NCI-H510A treated with DMSO at 0.1 percent for 48 hours (cell line): ENCODE results near the gene ZSWIM6.

Experiments used
- DNase-seq: peaks from one replicate; lab custom pipeline; 2025; lab: John Stamatoyannopoulos, UW

Gene ZSWIM6

DNA sequence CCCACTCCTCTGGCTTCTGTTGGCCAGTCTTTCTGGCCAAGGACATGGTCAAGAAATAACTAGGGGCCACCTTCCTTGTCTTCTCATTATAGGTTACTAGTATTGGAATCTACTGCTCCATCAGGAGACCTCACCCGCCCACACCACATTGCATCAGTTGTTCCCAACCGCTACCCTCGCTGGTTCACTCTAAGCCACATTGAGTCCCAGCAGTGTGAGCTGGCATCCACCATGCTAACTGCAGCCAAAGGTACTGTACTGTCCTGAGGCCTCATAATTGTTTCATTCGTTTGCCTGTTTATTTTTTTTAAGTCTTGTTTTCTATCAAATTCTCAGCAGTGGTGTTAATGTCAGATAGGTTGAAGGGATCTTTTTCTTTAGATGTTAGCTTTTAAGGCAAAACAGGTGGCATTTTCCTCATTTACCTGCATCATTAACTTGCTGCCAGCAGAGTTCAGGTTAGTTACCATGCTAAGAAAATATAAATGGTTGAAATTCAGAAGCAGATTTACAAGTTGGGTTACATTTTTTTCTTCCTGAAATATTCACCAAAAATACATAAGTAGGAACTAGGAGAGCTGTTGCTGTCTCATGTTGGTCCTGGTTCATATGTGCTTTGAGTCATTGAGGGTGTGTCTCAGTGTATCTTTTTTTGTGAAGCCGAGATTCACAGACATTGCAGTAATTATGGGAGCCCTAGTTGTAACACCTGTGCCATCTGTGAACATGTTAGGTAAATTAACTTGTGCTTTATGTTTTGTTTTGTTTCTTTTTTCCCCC, 206.9 kb downstream of the ZSWIM6 start:
- no peak for DNase-seq

DNA sequence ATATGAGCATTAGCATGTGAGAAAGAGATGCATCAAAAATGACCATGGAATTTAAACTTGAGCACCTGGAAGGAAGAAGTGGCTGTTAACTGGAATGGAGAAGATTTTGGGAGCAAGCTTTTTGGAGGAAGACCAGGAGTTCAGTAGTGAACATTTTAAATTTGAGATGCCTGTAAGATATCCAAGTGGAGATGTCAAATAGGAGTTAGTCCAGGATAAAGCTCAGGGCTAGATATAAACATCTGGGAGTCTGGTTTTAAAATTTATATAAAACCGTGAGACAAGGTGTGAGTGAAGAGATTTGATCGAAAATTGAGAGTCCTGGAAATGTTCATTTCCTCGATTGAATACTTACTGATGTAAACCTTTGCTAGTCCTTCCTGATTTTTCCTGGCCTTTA, 217.5 kb downstream of the ZSWIM6 start:
- DNase-seq, result no peak

DNA sequence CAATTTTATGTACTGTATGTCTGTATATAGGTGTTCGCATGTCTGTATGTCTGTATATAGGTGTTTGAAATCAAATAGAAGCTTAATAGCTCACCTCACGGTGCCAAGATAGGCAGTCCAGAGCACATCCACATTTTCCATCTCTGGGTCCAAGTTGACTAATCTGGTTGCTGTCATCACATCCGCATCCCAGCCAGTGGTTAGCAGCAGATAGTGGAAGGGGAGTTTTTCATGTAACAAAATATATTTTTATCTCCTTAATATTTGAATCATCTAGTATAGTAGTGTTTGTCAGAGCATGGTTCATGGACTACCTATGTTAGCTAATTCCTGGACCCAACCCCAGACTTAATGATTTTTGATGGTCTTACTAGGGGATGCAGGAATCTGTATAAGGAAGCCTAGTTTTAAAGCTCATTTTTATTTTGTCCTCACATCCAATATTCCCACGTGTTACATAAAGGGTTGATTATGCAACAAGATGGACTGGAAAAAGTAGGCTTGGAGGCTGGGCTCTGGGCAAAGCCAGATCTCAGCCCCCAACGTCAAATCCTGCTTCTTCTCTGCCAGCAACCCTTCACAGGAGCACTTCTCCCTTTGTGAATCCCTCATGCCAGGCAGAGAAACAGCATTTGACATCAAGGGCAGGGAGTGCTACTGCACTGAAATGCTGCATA, 219.7 kb downstream of the ZSWIM6 start:
- DNase-seq, result no peak

DNA sequence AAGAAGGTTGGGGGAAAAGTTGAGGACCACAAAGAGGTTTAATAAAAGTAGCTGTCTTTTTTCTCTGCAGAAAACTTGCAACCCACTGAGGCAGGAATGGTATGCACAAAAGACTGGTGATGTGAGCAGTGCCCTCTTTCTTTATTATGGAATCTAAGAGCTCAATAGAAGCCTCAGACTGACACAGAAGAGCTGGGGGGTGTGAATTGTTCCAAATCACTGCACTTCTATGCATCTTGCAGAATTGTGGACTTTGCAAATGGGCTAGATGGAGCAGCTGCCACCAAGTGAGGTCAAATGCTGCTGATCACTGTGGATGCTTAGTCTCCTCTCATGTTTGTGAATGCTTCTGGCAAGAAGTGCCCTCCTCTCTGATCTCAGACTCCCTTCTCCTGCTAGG, 227.1 kb downstream of the ZSWIM6 start:
- no peak for DNase-seq

DNA sequence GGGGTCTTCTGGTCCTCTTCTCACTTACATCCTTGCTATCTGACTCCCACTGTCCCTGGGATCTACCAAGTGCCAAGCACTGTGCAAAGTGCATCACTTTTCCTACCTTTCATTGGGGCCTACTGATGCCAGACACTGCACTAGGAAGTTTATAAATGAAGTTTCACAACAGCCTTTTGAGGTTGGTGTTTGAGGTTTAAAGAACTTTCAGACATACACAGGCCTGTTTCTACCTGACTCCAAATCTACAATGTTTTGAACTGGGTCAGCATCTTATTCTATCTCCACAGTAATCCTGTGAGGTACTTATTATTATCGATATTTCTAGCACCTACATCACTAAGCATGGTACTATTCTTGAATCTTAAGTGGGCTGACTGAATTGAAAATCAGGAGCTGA, 227.7 kb downstream of the ZSWIM6 start:
- no peak for DNase-seq

DNA sequence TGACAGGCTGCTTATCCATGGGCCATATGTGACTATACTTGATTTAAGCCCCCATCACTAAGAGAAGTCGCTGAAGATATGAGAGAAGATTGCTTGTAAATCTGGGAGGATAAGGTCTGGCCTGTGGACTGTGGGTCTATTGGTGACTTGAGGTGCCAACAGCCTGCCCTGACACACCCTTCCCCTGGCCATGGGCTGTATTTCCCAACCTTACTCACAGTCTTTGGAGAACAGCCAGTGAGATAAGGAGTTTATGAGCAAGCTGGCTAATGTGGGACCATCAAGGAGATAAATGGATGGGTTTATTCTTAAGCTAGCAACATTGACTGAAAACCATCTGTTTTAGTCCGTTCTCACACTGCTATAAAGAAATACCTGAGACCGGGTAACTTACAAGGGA, 231.3 kb downstream of the ZSWIM6 start:
- DNase-seq, result no peak

DNA sequence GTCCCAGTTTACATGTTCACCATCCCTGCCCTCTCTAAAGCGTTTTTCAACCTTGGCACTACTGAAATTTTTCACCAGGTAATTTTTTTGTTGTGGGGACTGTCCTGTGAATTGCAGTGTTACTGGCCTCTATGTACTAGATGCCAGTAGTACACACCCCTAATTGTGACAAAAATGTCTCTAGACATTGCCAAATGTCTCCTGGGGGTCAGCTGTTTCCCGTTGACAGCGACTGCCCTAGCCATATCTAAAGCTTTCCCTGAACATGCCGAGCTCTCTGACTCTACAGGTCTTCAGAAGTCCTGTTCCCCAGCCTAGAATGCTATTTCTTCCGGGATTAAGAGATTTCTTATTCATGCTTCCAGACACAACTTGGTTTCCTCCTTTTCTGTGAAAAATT, 235.3 kb downstream of the ZSWIM6 start:
- DNase-seq, result no peak

DNA sequence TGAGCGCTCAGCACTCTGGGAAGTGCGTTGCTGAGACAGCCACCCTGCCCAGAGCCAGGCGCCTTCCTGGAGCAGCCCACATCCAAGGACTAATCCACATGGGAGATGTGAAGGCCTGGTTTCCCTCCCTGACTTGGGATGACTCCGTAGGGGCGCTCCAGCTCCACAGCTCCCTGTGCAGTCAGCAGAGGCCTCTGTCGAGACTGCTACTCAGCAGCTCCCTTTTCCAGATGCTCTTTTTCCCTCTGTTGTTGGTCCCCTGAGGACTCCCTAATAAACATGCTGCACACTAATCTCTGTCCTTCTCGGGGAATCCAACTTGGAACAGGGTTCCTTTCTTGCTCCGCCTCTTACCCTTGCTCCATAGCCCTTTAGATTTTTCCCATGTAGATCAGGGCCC, 237.3 kb downstream of the ZSWIM6 start:
- DNase-seq, result no peak

DNA sequence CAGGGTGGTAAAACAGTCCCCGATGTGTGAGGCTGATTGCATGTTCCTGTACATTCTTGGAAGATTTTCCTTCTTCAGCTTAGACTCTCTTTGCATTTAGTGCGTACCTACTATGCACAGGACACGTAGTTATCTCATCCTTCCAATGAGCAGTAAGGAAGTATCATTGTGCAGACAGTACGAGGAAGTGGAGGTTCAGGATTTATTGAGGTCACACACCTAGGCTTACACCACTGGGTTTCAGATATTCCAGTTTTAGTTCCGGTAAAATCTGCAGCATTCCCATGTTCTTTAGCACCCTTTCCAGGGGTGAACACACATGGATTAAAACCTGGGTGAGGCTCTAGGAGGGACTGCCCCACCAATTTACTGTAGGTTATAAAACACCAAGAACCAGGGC, 238.7 kb downstream of the ZSWIM6 start:
- no peak for DNase-seq

DNA sequence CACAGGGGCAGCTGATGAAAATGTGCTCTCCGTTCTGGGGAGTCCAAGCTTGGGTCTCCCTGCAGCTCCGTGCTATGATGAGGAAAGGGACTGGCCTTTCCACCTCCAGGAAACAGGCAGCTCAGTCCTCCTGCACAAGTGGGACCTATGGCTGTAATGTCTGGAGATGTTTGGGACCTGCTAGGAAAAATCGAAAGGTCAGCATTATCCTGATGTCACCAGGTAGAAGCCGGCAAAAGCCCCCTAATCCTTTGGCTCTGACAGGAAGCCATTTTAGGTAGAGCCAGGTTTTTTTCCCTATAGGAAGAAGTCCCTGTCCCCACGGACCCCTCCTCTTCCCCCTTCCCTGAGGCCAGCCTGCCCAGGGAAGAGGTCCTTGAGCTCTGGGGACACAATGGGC, 240.9 kb downstream of the ZSWIM6 start:
- no peak for DNase-seq

DNA sequence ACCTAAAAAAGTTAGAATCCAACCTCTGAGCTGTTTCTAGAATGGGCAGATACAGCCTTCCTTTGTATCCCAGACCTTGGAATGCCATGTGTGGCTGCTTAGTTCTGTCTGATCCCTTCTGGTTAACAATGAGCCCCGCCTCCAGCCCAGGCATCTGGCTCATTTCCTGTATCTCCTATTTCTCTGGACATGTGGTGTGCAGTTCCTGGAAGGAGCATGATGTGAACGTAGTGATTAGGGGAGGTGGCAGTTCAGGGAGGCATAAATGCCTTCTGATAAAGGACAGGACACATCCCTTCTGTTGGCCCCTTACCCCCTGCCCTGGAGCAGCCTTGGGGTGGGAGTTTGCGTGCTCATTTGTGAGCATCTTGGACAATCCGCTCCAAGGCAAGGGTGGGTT, 243.0 kb downstream of the ZSWIM6 start:
- peak; percentile 3 for DNase-seq

DNA sequence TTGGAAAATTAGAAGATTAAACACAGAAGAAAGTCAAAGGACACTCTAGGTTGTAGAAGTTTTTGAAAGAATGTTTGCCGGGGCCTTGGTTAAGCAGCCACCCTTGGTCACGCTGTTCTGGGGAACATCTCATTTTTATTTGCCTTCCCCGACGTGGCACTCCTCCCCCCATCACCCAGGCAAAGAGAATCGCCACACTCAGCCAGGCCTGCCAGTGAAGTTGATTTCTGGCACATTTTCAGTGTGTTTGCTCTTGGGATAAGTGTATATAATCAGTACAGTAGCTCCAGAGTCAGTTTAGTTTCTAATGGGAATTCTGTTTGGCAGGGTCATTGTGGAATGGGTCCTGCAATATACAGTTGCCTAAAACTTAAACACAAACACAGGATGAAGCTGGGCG, 243.5 kb downstream of the ZSWIM6 start:
- DNase-seq, result no peak

DNA sequence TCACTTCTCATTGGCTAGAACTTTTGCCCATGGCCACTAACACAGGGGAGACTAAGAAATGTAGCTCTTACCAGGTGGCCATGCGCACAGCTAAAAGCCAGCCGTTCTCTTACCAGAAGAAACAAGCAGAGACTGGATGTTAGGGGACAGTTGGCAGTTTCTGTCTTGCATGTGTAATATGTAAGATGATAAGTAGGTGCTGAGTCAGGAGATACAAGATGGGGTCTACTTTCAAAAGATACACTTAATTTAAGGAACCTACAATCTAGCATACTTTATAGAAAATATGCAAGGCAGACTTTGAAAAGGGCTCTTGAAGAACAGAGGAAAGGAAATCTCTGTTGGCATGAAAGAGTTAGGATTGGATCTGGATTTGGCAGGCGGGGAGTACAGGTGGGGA, 244.5 kb downstream of the ZSWIM6 start:
- DNase-seq, result no peak

DNA sequence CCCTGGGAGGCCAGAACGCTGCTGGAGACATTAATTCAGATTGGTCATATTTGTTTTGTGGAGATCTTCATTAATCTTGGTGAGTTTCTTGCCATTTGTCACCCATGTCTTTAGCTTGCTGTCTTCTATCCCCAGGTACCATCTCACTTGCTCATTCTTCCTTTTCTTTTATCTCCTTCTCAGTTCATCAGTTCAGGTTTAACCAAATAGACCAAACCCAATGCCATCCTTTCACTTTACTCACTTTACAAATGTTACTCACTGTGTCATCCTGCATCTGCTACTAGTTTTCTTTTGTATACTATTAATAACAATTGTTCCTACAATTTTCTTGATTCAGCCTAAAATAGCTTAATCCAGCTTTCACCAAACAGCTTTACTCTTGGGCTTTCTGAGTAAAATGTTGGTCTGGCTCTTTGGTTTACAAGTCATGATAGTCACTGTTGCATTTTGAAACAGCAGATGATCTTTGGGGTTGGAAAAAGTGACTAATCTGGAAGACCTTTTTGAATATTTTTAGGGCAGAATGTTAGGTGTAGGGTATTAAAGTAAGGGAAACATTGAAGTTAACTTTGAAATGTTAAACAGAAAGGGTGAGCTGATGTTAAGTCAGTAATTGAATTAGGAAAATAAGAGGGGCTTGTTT, 246.9 kb downstream of the ZSWIM6 start:
- no peak for DNase-seq

DNA sequence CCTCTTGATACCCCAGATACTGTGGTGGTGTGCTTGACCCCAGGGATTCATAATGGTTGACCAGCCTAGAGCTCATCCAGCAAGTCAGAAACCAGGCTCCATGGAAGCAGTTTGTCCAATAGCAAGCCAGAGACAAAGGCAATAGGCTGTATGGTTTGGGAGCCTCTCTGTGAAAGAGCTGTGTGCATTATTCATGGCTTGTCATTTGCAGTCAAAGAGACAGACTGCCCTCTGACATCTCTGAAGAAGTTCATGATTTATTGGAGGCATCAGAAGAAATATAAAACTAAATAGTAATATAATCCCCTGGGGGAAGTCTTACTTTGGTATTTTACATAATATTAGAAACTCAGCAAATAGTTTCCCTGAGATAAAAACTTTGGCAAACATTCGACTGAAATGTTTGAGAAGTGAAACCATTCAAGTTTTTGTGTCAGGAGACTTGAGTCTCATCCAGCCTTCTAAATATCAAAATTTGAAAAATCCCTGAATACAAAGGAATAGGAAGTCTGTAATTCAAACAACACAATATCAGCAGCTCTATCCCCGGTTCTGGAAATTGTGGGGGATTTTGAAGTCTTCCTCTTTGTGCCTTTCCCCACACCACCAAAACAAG, 250.3 kb downstream of the ZSWIM6 start:
- no peak for DNase-seq

DNA sequence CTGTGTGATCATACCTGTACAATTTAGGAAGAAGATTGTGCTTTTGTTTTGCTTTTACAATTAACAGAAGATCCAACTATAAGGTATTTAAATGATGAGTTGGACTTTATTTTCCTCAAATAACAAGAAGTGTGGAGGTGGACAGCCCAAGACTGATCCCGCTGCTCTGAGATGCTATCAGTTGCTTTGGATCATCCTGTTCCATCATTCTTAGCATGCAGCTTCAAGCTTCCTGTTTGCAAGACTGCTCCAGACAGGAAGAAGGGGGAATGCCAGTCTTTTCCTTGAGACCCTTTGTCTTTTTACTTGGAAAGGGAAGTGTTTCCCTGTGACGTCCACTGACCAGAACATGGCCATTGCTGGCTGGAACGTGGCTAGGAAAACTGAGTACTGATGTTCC, 250.8 kb downstream of the ZSWIM6 start:
- no peak for DNase-seq

DNA sequence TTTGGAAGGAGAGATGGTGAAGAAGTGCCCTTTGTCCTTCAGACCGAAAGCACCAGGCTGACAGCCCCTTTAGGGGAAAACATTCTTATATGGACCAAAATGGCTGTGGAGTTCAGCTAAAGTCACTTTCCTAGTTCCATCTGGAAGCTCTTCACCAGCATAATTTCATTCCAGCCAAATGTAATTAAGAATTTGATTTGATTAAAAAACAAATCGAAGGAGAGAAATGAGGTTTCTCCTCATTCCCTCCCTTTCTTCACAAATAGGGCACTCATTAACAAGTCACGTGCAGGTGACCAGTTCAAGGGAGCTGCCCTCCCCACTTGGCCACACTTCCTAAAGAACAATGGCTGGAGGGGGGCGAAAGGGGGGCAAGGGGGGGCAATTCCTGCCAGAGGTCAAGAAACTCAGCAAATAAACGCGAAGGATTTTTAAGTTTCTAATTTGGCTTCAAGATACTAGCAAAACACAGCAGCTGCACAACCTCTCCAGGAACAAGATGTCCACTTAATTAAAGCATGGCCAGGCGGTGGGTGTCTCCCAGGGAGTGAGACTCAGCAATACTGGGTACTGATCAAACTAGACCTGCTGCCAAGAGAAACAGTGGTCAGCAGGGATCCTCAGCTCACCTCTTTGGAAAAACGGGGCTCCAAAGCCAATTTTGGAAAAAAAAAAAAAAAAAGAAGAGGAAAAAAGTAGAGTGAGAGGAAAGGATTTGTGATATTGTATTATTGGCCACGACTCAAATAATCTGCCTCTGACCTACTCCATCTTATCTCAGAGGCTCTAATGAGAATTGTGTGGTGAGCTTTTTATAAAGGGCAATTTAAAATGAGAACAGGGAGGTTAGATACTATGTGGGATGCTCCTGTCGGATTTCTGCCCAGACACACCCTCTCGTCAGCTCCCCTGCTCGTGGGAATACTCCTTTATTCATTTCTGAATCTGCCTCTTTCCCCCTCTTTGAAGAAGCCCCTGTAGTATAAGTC, 254.3 kb downstream of the ZSWIM6 start:
- no peak for DNase-seq

DNA sequence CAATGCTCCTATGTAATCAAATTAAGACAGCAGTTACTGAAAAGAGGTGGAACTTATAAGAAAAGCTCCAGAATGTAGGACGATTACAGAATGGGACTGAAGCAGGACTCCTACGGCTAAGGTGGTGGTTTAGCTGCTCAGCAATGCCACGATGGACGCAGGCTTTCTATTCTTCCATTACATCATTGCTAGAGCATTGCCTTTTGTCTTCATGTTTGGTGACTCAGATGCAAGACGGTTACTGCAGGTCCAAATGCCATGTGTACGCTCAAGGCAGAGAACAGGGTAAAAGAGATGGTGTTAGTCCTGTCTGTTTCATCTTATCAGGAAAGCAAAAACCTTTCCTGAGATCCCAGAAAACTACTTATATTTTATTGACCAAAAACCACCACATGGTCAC, 255.1 kb downstream of the ZSWIM6 start:
- DNase-seq, result no peak

DNA sequence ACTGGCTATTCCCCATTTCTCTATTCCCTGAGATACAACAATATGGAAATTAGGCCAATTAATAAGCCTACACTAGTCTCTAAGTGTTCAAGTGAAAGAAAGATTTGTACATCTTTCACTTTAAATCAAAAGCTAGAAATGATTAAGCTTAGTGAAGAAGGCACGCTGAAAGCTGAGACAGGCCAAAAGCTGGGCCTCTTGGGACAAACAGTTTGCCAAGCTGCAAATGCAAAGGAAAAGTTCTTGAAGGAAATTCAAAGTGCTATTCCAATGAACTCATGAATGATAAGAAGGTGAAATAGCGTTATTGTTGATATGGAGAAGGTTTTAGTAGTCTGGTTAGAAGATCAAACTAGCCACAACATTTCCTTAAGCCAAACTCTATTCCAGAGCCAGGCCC, 256.2 kb downstream of the ZSWIM6 start:
- no peak for DNase-seq

DNA sequence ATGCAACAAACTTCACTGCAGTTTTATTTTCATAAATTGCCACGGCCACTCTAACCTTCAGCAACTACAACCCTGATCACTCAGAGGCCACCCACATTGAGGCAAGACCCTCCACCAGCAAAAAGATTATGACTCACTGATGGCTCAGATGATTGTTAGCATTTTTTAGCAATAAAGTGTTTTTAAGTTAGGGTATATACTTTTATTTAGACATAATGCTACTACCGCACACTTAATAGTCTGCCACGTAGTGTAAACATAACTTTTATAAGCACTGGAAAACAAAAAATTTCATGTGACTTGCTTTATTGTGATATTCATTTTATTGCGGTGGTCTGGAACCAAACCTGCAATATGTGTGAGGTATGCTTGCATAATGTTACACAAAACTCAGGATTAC, 257.9 kb downstream of the ZSWIM6 start:
- DNase-seq, result no peak

DNA sequence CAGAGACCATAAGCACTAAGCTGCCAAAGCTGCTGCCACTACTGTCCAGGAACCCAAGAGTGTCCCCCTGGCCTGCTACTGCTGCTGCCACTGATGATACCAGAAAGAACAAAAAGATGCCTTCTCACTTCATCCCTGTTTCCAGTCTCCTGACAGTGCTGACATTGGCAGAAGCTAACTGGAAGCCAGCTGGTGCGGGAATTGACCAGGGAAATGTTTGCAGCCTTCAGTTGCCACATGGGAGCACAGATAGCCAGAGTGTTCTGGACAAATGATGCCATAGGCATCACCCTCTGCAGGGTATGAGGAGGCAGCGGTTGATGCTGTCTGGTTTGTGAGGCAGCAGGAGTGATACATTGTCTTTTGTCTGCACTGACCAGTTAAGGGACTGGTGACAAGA, 258.4 kb downstream of the ZSWIM6 start:
- no peak for DNase-seq

DNA sequence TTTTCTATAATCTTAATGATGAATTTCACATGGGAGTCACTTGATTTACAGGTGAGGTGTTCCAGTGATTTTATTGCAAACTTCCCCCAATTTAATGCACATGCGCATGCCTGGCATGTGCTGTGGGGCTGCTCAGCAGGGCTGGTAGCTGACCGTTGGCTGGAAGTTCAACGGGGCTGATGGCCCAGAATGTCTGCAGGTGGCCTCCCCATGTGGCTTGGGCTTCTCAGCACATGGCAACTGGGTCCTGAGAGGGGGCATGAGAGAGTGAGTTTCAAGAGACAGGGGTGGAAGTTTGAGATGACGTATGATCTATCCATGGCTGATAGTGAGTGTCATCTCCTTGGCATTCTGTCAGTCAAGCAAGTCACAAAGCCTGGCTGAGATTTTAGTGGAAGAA, 259.8 kb downstream of the ZSWIM6 start:
- no peak for DNase-seq
